Prostate gland (tissue), 2 donors: ENCODE data around the gene NAALADL2.

Source experiments
- CTCF ChIP-seq, 4 experiments: fragments of 200-600 bp in 2 of 4; fragments of 450-650 bp in 2 of 4; sonication (generic) in 2 of 4; IDR thresholded peaks; 1 replicate in 3 of 4; 2 replicates in 1 of 4; pipeline ENCODE4 v1.5.1; 2016 to 2019; ENCODE audit warnings: antibody characterized with exemption in 4 of 4, mild to moderate bottlenecking in 2 of 4, moderate library complexity in 2 of 4
- POLR2A ChIP-seq: fragments of 450-650 bp; IDR thresholded peaks from one replicate; pipeline ENCODE4 v1.6.1; 2016; ENCODE audit warnings: antibody characterized with exemption, mild to moderate bottlenecking

DNA sequence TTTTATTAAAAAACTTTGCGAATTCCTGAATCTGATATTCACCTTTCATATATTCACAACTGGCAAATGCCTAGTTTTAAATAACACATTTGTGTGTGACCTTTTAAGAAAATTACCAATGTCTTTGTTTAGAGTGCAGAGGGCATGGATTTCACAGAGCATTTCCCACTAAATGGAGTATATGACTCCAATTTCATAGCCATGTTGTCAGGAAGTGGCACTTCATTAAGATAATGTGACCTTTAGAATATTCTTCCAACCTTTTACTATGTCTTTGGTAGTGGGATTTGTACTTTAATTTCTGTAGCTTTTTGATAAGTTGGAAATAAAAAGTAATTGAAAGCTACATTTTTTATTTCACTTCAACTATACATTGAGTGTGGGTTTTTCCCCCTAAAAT is 188.7 kb downstream of the NAALADL2 start:
- no peak for TF ChIP-seq CTCF (IDR thresholded peaks at IDR 0.05)
- TF ChIP-seq POLR2A = no peak
